Measurements from ENCODE around the gene SPATA21.

- TF ChIP-seq GABPA (IDR thresholded peaks at IDR 0.05 in 1 of 2, conservative IDR thresholded peaks at IDR 0.05 in 1 of 2), result no peak
- TF ChIP-seq REST (IDR thresholded peaks at IDR 0.05), result no peak
- TF ChIP-seq CTCF (IDR thresholded peaks at IDR 0.05; ENCODE audit: low read depth, low read length, missing input control), result no peak
- no peak for TF ChIP-seq ZBTB33 (IDR thresholded peaks at IDR 0.05)
- TF ChIP-seq RAD21 (IDR thresholded peaks at IDR 0.05), result no peak
- TF ChIP-seq EGR1 (IDR thresholded peaks at IDR 0.05; ENCODE audit: low read depth in 2 of 2), result no peak
- TF ChIP-seq YY1 (IDR thresholded peaks at IDR 0.05), result no peak
- no peak for TF ChIP-seq FOXA1 (IDR thresholded peaks at IDR 0.05)
Measured at GRCh38 chr1:16413191-16413590, 24.0 kb downstream of the SPATA21 start.
